Tibial nerve (tissue), 4 donors: ENCODE data around the gene KAT6B. TPM values are rescaled to one million over a fixed set of nuclear protein-coding genes. Genes with fewer than 3 reads are reported as not detected.

Experiments used
- DNase-seq, 2 donors: peaks; one replicate each; pipeline ENCODE4 v3.0.0-alpha.2; 2019; ENCODE audit warnings: low spot score in 2 of 2
- H3K27ac ChIP-seq, 4 donors: fragments of 200-600 bp; sonication (generic) in 3 of 4; one replicate each; pipeline ENCODE4 v1.5.1; 2017 to 2019; ENCODE audit warnings: mild to moderate bottlenecking in 1 of 4
- H3K27me3 ChIP-seq, 2 donors: fragments of 200-600 bp; sonication (generic) in 1 of 2; one replicate each; pipeline versions ENCODE4 v1.5.1 to v1.6.0; 2017 to 2019
- H3K36me3 ChIP-seq, 3 donors: fragments of 200-600 bp; sonication (generic); one replicate each; pipeline ENCODE4 v1.5.1; 2018 to 2019
- H3K4me1 ChIP-seq, 4 donors: fragments of 200-600 bp; sonication (generic) in 3 of 4; one replicate each; pipeline ENCODE4 v1.5.1; 2017 to 2019
- H3K4me3 ChIP-seq, 4 donors: fragments of 200-600 bp; sonication (generic) in 3 of 4; one replicate each; pipeline ENCODE4 v1.5.1; 2017 to 2019; ENCODE audit warnings: mild to moderate bottlenecking in 1 of 4, moderate library complexity in 1 of 4
- H3K9me3 ChIP-seq, 4 donors: fragments of 200-600 bp; sonication (generic) in 3 of 4; one replicate each; pipeline ENCODE4 v1.5.1; 2017 to 2019
- EP300 ChIP-seq, 2 donors: sonication (generic); formaldehyde crosslinking; IDR thresholded peaks; one replicate each; pipeline ENCODE4 v1.6.1; 2017; ENCODE audit warnings: antibody characterized with exemption in 2 of 2, mild to moderate bottlenecking in 1 of 2
- POLR2A ChIP-seq, 2 donors: fragments of 450-650 bp; IDR thresholded peaks; one replicate each; pipeline ENCODE4 v1.6.1; 2017; ENCODE audit warnings: antibody characterized with exemption in 2 of 2, mild to moderate bottlenecking in 2 of 2, moderate library complexity in 2 of 2
- WGBS, 2 donors: methylation state at CpG; one replicate each; pipeline ENCODE4 v1.1.5; 2018; 5-methylcytosine and 5-hydroxymethylcytosine counted together
- total RNA-seq, 4 donors: library from RNA; depleted of rRNA; stranded (reverse); fragments of >200 nt; gene quantifications; one replicate each; pipeline ENCODE4 v1.1.0, GENCODE V29; 2016
- TF ChIP-seq, protein P1 (sequence below), 5 experiments: fragments of 200-600 bp in 3 of 5; fragments of 450-650 bp in 2 of 5; sonication (generic) in 3 of 5; IDR thresholded peaks; one replicate each; pipeline ENCODE4 v1.5.1; 2016 to 2019; ENCODE audit warnings: antibody characterized with exemption in 5 of 5, mild to moderate bottlenecking in 3 of 5, moderate library complexity in 2 of 5

Gene KAT6B
- total RNA-seq, 4 donors from 2014 or later, result 42.3 to 59.7 (median 45.6) TPM

DNA sequence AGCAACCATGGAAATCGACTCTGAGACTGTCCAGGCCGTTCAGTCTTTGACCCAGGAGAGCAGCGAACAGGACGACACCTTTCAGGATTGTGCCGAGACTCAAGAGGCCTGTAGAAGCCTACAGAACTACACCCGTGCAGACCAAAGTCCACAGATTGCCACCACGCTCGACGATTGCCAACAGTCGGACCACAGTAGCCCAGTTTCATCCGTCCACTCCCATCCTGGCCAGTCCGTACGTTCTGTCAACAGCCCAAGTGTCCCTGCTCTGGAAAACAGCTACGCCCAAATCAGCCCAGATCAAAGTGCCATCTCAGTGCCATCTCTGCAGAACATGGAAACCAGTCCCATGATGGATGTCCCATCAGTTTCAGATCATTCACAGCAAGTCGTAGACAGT, 203.0 kb downstream of the KAT6B start:
- H3K9me3 ChIP-seq, result no peaks in the 10 kb centered on the region
- peaks cover 0 to 62% (median 14%) of the 10 kb centered on the region in 3 donors for H3K36me3 ChIP-seq
- H3K4me1 ChIP-seq, result no peaks in the 10 kb centered on the region
- no peak for DNase-seq
- WGBS, 2 donors, result 96% methylated on average over 15 of the region's 15 CpGs
- TF ChIP-seq, protein P1, sequence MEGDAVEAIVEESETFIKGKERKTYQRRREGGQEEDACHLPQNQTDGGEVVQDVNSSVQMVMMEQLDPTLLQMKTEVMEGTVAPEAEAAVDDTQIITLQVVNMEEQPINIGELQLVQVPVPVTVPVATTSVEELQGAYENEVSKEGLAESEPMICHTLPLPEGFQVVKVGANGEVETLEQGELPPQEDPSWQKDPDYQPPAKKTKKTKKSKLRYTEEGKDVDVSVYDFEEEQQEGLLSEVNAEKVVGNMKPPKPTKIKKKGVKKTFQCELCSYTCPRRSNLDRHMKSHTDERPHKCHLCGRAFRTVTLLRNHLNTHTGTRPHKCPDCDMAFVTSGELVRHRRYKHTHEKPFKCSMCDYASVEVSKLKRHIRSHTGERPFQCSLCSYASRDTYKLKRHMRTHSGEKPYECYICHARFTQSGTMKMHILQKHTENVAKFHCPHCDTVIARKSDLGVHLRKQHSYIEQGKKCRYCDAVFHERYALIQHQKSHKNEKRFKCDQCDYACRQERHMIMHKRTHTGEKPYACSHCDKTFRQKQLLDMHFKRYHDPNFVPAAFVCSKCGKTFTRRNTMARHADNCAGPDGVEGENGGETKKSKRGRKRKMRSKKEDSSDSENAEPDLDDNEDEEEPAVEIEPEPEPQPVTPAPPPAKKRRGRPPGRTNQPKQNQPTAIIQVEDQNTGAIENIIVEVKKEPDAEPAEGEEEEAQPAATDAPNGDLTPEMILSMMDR (IDR thresholded peaks at IDR 0.05), result no peak
- no peak for TF ChIP-seq POLR2A (IDR thresholded peaks at IDR 0.05)
- no peak overlapping the region for H3K4me3 ChIP-seq
- H3K27ac ChIP-seq, result no peak overlapping the region
- H3K27me3 ChIP-seq, result no peaks in the 10 kb centered on the region

DNA sequence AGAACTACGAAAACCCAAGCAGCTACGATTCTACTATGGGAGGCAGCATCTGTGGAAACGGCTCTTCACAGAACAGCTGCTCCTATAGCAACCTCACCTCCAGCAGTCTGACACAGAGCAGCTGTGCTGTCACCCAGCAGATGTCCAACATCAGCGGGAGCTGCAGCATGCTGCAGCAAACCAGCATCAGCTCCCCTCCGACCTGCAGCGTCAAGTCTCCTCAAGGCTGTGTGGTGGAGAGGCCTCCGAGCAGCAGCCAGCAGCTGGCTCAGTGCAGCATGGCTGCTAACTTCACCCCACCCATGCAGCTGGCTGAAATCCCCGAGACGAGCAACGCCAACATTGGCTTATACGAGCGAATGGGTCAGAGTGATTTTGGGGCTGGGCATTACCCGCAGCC, 203.5 kb downstream of the KAT6B start:
- no peak overlapping the region for H3K4me3 ChIP-seq
- no peaks in the 10 kb centered on the region for H3K9me3 ChIP-seq
- no peaks in the 10 kb centered on the region for H3K27me3 ChIP-seq
- no peaks in the 10 kb centered on the region for H3K4me1 ChIP-seq
- H3K36me3 ChIP-seq, result peaks cover 0 to 62% (median 13%) of the 10 kb centered on the region in 3 donors
- no peak overlapping the region for H3K27ac ChIP-seq
- DNase-seq, result no peak
- no peak for TF ChIP-seq EP300 (IDR thresholded peaks at IDR 0.05)
- TF ChIP-seq, protein P1 (IDR thresholded peaks at IDR 0.05), result no peak
- TF ChIP-seq POLR2A (IDR thresholded peaks at IDR 0.05), result no peak
- WGBS, 2 donors, result 76 to 79% methylated on average over 13 of the region's 13 CpGs

- WGBS, 2 donors, result 94 to 97% methylated on average over 10 of the region's 10 CpGs
- no peaks in the 10 kb centered on the region for H3K9me3 ChIP-seq
- H3K4me1 ChIP-seq, result no peaks in the 10 kb centered on the region
- no peak for TF ChIP-seq POLR2A (IDR thresholded peaks at IDR 0.05)
- TF ChIP-seq, protein P1 (IDR thresholded peaks at IDR 0.05), result no peak
- TF ChIP-seq EP300 (IDR thresholded peaks at IDR 0.05), result no peak
- no peak for DNase-seq
- H3K27me3 ChIP-seq, result no peaks in the 10 kb centered on the region
- peaks cover 0 to 57% (median 9%) of the 10 kb centered on the region in 3 donors for H3K36me3 ChIP-seq
- H3K4me3 ChIP-seq, result no peak overlapping the region
- H3K27ac ChIP-seq, result no peak overlapping the region
These were observed 204.0 kb downstream of the KAT6B start for GRCh38 chr10:75030371-75030770.

- DNase-seq, result no peak
- Histone ChIP-seq H3K27ac (no peak overlapping the region), H3K9me3 (no peaks in the 10 kb centered on the region), H3K27me3 (no peaks in the 10 kb centered on the region), H3K36me3 (peaks cover 0 to 39% (median 9%) of the 10 kb centered on the region in 3 donors), H3K4me3 (no peak overlapping the region), H3K4me1 (no peaks in the 10 kb centered on the region)
- 95 to 96% methylated on average over 3 of the region's 3 CpGs for WGBS, 2 donors
- TF ChIP-seq EP300 (IDR thresholded peaks at IDR 0.05) (no peak), POLR2A (IDR thresholded peaks at IDR 0.05) (no peak)
- TF ChIP-seq, protein P1 (IDR thresholded peaks at IDR 0.05), result no peak
These were observed 205.7 kb downstream of the KAT6B start for GRCh38 chr10:75032119-75032518.

DNA sequence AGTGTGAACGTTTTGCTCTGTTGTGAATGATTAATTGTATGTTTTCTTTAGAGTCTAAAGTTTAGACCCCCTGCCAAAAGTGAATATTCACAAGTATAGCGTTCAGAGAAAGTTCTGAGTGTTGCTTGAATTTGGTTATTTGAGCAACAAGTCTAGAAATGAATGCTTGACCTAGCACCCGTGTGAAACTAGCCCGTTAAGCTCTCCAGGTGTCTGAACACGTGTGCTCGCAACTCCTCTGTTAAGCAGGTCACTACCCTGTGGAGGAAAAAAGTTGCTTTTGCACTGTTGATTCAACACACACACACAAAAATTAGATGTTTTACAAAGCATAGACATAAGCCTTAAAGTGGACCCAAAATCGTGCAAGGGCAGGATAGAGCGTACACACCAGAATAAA, 206.4 kb downstream of the KAT6B start:
- 80 to 85% methylated on average over 8 of the region's 8 CpGs for WGBS, 2 donors
- no peaks in the 10 kb centered on the region for H3K27me3 ChIP-seq
- DNase-seq, result no peak

More for the DNA sequence above, 206.4 kb downstream of the KAT6B start:
- Histone ChIP-seq H3K9me3 (no peaks in the 10 kb centered on the region), H3K4me3 (no peak overlapping the region), H3K27ac (no peak overlapping the region), H3K4me1 (no peaks in the 10 kb centered on the region), H3K36me3 (peaks cover 0 to 37% (median 9%) of the 10 kb centered on the region in 3 donors)
- no peak for TF ChIP-seq EP300 (IDR thresholded peaks at IDR 0.05)
- TF ChIP-seq, protein P1 (IDR thresholded peaks at IDR 0.05), result no peak
- TF ChIP-seq POLR2A (IDR thresholded peaks at IDR 0.05), result no peak
